Stimulated activated naive CD8-positive, alpha-beta T cell treated with anti-CD3 and anti-CD28 coated beads, Interleukin-15, Interleukin-2, amounts not matched to agents 100 ng/mL and 50 ng/mL, for 24 hours (primary cell): ENCODE data around the gene HOXB4.

Experiments used
- H3K27ac Mint-ChIP-seq: one replicate; pipeline ENCODE4 v1.8.0; 2021; ENCODE audit warnings: mild to moderate bottlenecking, mixed read lengths
- H3K27me3 Mint-ChIP-seq: one replicate; pipeline ENCODE4 v1.8.0; 2021; ENCODE audit warnings: mixed read lengths
- H3K36me3 Mint-ChIP-seq: one replicate; pipeline ENCODE4 v1.8.0; 2021; ENCODE audit warnings: low read depth, mixed read lengths
- H3K4me1 Mint-ChIP-seq: one replicate; pipeline ENCODE4 v1.8.0; 2021; ENCODE audit warnings: low read depth, mixed read lengths
- H3K4me3 Mint-ChIP-seq: one replicate; pipeline ENCODE4 v1.8.0; 2021; ENCODE audit warnings: mild to moderate bottlenecking, mixed read lengths
- H3K9me3 Mint-ChIP-seq: one replicate; pipeline ENCODE4 v1.8.0; 2021; ENCODE audit warnings: mixed read lengths

HOXB4 gene

DNA sequence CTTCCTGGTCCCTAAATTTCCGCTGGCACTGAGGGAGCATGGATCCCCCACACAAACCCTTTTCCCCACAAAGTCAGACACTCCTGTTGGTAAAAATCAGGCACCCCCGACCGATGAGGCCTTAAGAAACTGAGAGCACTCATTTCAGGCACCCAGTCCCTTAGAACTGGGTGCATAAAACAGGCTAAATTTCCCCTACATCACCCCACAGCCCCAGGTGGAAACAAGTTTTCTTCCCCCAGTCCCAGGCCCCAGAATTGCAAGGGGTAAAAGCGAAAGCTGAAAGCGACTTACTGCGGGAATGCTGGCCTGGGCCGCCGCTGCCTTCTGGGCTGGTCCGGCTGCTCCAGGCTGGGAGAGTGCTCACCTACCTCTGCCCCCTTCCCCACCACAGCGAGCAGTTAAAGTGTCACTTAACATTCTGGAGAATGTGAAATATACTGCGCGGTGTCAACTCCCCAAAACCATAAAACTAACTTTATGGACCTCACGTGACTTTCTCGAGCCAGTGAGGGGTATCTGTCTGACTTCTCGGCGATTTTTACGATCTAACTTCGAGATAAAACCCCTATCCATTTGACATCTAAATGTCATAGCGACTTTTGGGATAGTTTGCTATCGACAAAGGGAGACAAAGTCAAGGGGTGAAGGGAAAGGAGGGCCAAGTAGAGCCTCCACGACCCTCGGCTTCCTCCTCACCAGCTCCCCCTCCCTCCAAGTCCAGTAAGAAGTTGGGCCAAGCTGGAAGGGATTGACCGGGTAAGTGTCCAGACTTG, 11.9 kb upstream of the HOXB4 start, which contains the start of gene HOXB3:
HOXB3 (minus strand) TSS at position 411 of the 776 bp plus-strand sequence. CDS start 37,767 bp downstream, outside the sequence.
- peaks cover 43% of the 10 kb centered on the region for H3K4me1 Mint-ChIP-seq
- peak within 1 kb of the TSS; percentile 25 for H3K4me3 Mint-ChIP-seq
- H3K9me3 Mint-ChIP-seq: no peaks in the 10 kb centered on the region
- peaks cover 82% of the 10 kb centered on the region for H3K27me3 Mint-ChIP-seq
- H3K27ac Mint-ChIP-seq: no peak within 1 kb of the TSS
- no peaks in the 10 kb centered on the region for H3K36me3 Mint-ChIP-seq

DNA sequence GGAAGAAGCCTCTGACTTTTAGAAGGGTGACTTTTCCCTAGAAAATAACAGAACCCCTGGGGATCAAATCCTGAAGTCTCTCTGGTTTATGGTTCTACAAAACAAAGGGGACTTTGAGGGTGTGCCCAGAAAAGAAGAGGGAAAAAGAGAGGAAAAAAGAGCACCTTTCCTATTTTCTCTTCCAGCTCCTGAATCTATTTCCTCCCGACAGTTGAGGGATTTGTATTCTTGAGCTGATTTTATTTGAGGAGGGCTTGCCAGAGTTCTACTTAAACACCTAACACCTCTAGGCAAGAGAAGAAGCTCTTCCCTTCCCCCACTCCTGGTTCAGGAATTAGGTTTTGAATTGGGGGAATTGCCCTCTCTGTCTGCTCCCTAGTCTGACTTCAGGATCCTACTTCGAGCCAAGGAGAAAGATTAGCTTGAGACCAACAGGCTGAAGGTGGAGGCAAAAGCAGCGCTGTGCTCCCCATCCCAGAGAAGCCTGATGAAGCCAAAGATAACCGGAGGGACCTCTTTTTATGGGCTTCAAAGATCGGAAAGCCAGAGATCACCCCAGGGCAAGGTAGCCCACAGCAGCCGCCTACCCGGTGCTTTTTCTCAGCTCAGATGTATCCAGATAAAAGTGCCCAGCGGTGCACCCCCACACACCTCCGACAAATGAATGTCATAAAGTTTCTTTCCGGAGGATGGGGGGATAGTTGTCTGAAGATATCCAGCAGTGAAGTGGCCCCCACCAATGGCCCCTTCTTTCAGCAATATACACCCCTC, 11.1 kb upstream of the HOXB4 start:
- Mint-ChIP-seq H3K4me3 (peak overlapping the region; percentile 25), H3K27ac (no peak overlapping the region), H3K4me1 (peaks cover 45% of the 10 kb centered on the region), H3K9me3 (no peaks in the 10 kb centered on the region), H3K36me3 (no peaks in the 10 kb centered on the region), H3K27me3 (peaks cover 79% of the 10 kb centered on the region)

DNA sequence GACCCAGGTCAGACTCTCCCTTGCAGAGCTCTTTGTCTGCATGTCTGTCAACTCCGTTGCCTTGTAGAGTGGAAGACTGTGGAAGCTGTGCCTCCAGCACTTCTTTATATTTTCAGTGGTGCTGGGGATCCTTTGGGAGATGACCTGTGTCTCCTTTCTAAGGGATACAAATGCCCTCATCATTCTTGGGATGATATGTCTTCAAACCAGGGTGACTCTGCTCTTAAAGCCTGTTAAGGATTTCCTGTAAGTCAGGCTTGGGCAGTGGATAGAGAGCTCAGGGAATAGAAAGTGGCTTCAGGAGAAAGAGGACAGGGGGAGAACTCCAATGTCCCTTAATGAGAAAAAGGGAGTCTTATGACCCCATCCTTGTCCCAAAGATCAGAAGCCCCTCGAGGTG, 10.4 kb upstream of the HOXB4 start:
- Mint-ChIP-seq H3K27ac (no peak overlapping the region), H3K27me3 (peaks cover 80% of the 10 kb centered on the region), H3K9me3 (no peaks in the 10 kb centered on the region), H3K4me1 (peaks cover 38% of the 10 kb centered on the region), H3K4me3 (no peak overlapping the region), H3K36me3 (no peaks in the 10 kb centered on the region)

DNA sequence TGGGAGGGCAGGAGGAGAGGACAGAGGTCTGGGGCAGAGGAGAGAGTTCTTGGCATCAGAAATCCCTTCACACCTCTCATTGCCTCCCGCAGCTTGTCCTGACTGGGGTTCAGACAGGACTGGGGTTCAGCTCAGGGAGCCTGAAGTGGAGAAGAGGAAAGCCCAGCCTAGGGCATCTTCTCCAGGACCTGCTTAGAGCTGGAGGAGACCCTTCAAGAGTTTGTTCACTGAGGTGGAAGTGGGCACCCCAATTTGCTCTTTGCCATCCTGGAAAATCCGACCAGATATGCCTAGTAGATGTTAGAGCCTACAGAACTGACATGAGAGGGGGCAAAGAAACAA, 9.9 kb upstream of the HOXB4 start:
- Mint-ChIP-seq H3K4me3 (no peak overlapping the region), H3K36me3 (no peaks in the 10 kb centered on the region), H3K27me3 (peaks cover 83% of the 10 kb centered on the region), H3K9me3 (no peaks in the 10 kb centered on the region), H3K4me1 (peaks cover 36% of the 10 kb centered on the region), H3K27ac (no peak overlapping the region)

DNA sequence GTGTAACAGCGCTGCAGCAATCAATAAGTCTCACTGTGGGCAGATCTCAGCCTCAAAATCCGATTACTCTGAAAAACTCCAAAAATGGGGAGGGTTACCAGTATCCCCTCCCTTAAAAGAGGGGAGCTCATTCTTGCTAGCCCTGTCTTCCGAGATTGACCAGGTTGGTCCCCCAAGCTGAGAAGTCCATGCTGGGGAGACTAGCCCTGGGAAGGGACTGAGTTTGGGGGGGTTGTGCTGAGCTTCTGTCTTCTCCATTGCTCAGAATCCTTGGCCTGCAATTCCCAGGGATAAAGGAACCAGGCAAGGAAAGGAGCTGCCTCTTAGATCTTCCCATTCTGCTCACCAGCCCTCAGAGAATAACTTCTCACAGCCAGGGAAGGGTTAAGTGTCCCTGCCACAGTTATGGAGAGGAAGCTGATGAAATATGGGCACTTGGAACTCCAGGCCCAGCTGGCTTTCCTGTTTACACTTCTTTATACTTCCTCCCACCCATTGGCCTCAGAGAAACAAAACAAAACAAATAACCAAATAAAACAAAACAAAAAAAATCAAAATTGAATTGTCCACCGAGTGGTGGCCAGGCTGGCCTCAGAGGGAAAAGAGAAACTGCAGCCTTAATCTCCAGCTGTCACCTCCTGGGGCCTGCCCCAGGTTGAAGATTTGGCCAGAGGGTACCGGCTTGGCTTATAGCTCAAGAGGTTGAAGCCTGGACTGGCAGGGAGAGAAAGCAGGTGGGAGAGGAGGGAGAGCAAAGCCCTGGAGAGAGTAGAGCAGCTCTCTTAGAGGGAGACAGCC, 9.3 kb upstream of the HOXB4 start:
- Mint-ChIP-seq H3K4me1 (peaks cover 36% of the 10 kb centered on the region), H3K27me3 (peaks cover 86% of the 10 kb centered on the region), H3K27ac (no peak overlapping the region), H3K4me3 (no peak overlapping the region), H3K36me3 (no peaks in the 10 kb centered on the region), H3K9me3 (no peaks in the 10 kb centered on the region)

DNA sequence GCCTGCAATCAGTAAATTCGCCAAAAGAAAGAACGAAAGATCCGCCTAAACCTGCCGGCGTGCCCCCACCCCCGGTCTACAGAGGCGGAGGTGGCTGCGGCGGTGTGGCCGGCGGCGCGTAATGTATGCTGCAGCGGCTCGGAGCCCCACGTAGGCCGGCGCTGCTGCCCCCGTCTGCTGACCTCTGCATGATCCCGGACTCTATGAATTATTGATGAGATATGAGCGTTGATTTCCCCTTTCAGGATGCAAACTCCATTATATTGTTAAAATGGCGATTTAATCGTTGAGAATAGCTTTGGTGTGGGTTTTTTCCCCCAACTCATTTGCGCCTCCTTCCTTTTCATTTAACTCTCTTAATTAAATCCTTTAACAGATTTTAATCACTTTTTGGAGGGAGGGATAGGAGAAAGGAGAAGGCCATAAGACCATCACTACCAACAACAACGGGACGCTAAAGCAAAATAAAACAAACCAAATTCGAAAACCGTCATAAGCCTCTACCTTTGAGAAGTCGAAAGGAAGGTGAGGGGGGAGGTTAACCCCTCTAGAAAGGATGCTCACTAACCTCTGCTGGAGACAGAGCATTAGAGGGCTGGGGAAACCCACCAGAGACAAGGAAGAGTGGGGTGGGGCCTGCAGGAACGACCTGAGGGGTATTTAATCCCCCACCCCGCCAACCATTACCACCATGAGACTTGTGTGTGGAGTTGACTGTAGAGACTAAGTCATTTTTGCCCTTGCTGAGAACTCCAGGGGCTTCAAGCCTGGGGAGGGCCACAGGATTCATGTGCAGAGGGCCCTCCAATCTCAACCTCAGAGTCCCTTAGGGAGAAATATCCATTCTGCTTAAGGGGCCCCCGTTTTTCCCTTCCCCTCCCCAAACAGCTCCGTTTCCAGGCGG, 8.5 kb upstream of the HOXB4 start:
- peaks cover 82% of the 10 kb centered on the region for H3K27me3 Mint-ChIP-seq
- no peaks in the 10 kb centered on the region for H3K9me3 Mint-ChIP-seq
- no peaks in the 10 kb centered on the region for H3K36me3 Mint-ChIP-seq
- H3K4me1 Mint-ChIP-seq: peaks cover 35% of the 10 kb centered on the region
- H3K27ac Mint-ChIP-seq: peak overlapping the region; percentile 2
- H3K4me3 Mint-ChIP-seq: peak overlapping the region; percentile 84

DNA sequence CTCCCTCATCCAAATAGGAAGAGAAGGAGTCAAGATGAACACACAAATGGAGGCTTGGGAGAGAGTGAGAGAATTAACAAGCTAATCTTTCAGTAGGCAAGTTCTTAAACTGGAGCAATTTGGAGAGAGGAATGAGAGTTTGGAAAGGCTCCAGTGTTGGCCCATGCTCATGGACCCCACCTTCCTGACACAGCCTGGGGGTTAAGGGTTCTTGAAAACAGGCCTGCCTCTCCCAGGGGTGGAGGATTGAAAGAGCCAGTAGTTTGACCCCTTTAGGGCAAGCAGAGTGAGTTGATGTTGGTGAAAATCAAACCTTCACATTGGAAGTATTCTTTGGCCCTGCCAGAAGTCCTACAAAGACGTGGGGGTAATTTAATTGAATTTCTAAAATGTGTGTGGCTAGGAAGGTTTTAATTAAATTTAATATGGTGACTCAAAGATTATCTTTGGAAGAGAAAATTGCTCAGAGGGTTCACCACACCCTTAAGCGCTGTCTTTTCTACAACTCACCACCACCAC, 6.1 kb upstream of the HOXB4 start:
- Mint-ChIP-seq H3K27ac (no peak overlapping the region), H3K36me3 (no peaks in the 10 kb centered on the region), H3K4me1 (peaks cover 38% of the 10 kb centered on the region), H3K4me3 (peak overlapping the region; percentile 21), H3K27me3 (peaks cover 83% of the 10 kb centered on the region), H3K9me3 (no peaks in the 10 kb centered on the region)

DNA sequence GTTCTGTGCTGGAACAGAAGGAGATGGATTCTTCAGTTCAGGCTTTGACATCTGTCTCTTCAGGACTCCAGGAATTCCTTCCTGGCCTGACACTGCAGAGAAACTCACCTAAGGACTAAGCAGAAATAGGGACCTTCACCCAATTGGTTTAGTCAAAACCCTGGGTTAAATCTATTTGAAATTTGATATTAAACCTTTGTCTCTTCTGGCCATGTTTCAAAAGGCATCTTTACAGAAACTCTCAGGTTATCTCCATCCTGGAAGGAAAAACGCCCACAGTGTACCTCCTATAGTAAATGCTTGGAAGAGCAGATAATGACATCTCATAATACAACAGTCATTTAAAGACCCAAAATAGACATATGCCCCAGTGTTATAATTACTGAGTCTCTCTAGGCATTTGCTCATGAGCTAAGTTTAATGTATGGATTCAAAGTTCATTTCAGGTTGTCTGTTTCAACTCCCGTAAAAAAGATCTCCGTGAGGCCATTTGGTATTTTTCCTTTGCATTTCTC, 5.6 kb upstream of the HOXB4 start:
- Mint-ChIP-seq H3K27me3 (peaks cover 83% of the 10 kb centered on the region), H3K4me1 (peaks cover 43% of the 10 kb centered on the region), H3K4me3 (peak overlapping the region; percentile 21), H3K36me3 (no peaks in the 10 kb centered on the region), H3K27ac (no peak overlapping the region), H3K9me3 (no peaks in the 10 kb centered on the region)

DNA sequence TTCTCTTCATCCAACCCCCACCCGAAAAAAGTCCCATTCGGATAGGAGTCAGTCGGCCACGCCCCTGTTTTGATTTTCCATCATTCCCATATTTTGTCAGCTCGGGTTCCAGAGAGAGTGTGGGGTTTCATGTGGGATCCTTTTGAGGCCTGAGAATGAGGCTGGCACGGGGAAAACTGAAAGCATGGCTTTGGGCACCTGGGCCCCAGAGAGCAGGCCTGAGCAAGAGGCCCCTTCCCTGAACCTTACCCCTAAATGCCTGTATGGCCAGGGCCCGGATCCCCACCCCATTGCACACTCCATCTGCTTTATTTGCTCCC, 4.6 kb upstream of the HOXB4 start:
- Mint-ChIP-seq H3K4me1 (peaks cover 45% of the 10 kb centered on the region), H3K4me3 (peak overlapping the region; percentile 61)

DNA sequence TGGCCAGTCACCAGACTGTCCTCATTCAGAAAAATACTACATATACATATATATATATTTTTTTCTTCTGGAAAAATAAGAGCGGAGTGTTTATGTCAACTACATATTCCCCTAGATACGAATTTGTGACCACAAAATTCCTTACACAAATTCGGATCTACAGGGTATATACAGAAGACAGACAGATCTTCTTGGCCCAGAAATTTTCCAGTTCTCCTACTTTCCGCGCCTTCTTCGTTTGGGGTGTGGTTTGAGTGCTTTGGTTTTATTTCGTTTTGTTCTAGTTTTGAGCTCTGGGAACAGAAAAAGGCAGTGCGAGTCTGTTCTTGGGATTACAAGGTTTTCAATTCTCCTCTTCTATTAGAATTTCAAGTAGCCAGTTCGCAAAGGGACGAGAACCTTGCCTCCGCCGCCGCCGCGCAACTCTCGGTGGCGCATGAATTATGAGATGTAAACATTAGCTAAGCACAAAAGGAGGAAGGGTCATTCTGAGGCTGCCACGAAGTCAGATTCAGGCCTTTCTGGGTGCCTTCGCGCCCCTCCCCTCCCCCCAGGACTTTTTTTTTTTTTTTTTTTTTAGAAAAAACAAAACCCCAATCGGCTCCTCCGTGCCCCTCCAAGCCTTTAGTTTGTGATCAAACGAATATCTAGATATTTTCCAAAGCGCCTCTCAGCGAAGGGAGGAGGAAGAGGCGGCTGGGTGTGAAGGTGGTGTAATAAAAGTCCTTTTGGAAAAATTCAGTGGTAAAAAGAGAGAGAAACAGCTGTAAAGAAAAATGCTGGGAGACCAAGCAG, 1.8 kb upstream of the HOXB4 start:
- Mint-ChIP-seq H3K27me3 (peaks cover 59% of the 10 kb centered on the region), H3K4me1 (peaks cover 42% of the 10 kb centered on the region), H3K4me3 (peak overlapping the region; percentile 88), H3K9me3 (no peaks in the 10 kb centered on the region), H3K36me3 (no peaks in the 10 kb centered on the region), H3K27ac (no peak overlapping the region)

More for the DNA sequence above, 4.6 kb upstream of the HOXB4 start:
- Mint-ChIP-seq H3K27ac (no peak overlapping the region), H3K36me3 (no peaks in the 10 kb centered on the region), H3K9me3 (no peaks in the 10 kb centered on the region), H3K27me3 (peaks cover 75% of the 10 kb centered on the region)

DNA sequence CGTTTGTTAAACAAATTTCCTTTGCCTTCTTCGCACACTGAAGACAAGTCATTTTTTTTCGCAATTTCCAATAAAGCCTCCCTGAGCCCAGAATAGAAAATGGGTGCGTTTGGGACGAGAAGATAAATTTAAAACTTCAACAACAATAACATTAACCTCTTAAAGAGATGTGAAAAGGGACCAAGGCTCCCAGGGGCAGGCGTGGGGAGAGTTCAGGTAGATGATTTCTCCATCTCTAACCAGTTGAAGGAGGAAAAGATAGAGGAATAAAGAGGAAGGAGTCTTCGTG, 1.3 kb upstream of the HOXB4 start:
- Mint-ChIP-seq H3K36me3 (no peaks in the 10 kb centered on the region), H3K4me1 (peaks cover 42% of the 10 kb centered on the region), H3K9me3 (no peaks in the 10 kb centered on the region), H3K4me3 (peak overlapping the region; percentile 88), H3K27me3 (peaks cover 61% of the 10 kb centered on the region), H3K27ac (no peak overlapping the region)

DNA sequence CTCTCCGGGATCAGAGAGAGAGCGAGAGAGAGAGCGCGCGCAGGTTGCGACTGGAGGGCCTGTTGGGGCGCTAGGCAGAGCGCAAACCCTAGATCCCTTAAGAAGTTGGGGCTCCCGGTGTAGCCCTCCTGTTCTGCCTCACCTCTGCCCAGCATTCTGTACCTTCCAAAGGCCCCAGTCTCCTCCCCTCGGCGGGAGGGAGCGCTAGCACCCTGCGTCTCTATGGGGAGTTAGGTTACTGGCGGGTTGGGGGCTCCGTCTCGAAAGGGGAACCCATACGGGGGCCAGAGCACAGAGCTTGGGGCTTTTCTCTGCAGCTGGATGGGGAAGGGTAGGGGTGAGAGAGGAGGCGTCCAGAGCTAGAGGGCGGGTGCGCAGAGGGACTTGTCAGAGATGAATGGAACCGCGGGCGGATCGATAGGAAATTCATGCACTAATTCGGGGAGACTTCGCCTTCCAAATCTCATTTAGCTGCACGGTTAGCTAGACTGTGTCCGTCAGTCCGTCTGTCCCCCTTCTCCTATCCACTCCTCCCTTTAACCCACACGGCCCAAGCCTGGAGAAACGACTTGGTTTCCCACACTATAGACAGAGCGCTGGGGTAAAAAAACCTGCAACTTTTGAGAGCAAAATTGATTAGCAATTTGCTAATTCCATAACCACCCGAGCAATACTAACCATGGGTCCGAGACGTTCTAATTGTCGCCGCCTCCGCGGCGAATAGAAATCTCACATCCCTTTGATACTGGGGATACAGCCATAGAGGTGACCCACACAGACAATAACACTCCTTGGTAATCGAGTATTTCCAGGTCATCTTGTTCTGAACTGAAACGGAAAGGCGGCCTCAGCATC, 693 bp upstream of the HOXB4 start:
- Mint-ChIP-seq H3K27me3 (peaks cover 59% of the 10 kb centered on the region), H3K4me1 (peaks cover 42% of the 10 kb centered on the region), H3K27ac (no peak overlapping the region), H3K9me3 (no peaks in the 10 kb centered on the region), H3K4me3 (peak overlapping the region; percentile 88), H3K36me3 (no peaks in the 10 kb centered on the region)
